ENCODE data around the gene RDX. TPM values are rescaled to one million over a fixed set of nuclear protein-coding genes. Genes with fewer than 3 reads are reported as not detected.

RDX gene
- total RNA-seq, 1 experiment from 2014 or later, result 86.6 TPM

DNA sequence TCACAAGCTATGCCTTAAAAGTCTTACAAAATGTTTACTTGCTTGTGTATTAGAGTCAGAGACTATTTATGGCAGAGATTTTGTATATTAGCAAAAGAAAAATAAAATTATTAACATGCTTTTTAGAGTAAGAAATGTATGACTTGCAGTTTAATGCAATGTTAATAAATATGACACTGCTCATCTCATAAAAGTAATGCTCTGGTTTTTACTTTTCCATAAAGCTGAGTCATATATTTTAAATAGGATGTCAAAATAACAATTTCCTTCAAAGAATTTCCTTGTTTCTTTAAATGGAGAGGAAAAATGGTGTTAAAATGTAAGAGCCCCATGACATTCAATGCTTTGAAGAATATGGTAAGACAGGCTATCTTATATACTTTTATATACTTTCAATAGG lies 16.3 kb upstream of the RDX start:
- Histone ChIP-seq H3K4ac (ENCODE audit: low read depth, low read length) (no peak overlapping the region), H3K79me1 (ENCODE audit: insufficient read depth, low read depth, low read length, poor library complexity, severe bottlenecking) (no peaks in the 10 kb centered on the region), H3K4me2 (ENCODE audit: insufficient read depth, insufficient read length, low read length) (no peak overlapping the region), H2BK20ac (ENCODE audit: low read depth, low read length, poor library complexity, severe bottlenecking) (no peak overlapping the region), H3K56ac (ENCODE audit: insufficient read length, low read depth, low read length) (no peak overlapping the region), H2BK120ac (ENCODE audit: low read depth, low read length, poor library complexity, severe bottlenecking) (no peak overlapping the region), H3K4me1 (ENCODE audit: insufficient read depth, low read length) (no peaks in the 10 kb centered on the region; the same call in 1 of the 2 replicates), H4K20me1 (ENCODE audit: control insufficient read depth, insufficient read depth, insufficient read length) (no peaks in the 10 kb centered on the region), H3K18ac (ENCODE audit: insufficient read length, low read depth, low read length) (no peak overlapping the region), H3K23ac (ENCODE audit: insufficient read length, low read depth, low read length) (no peak overlapping the region), H4K5ac (ENCODE audit: insufficient read length, low read depth, low read length) (no peak overlapping the region), H3K27me3 (ENCODE audit: insufficient read depth, low read length) (no peaks in the 10 kb centered on the region), H3K23me2 (ENCODE audit: insufficient read length, low read depth, low read length, poor library complexity, severe bottlenecking) (no peaks in the 10 kb centered on the region), H3K14ac (ENCODE audit: insufficient read depth, low read length) (no peak overlapping the region), H2AK5ac (ENCODE audit: insufficient read length, low read length) (no peak overlapping the region), H3K9me3 (ENCODE audit: control insufficient read depth, low read depth, low read length) (no peaks in the 10 kb centered on the region), H3T11ph (ENCODE audit: low read length) (no peak overlapping the region), H2BK15ac (ENCODE audit: low read depth, low read length) (no peak overlapping the region), H3K79me2 (ENCODE audit: insufficient read depth, low read length) (no peaks in the 10 kb centered on the region), H4K91ac (ENCODE audit: insufficient read length, low read depth, low read length) (no peak overlapping the region), H2BK12ac (ENCODE audit: insufficient read length, low read depth, low read length) (no peak overlapping the region), H2AFZ (ENCODE audit: low read length) (no peak overlapping the region), H3K9ac (ENCODE audit: extremely low read depth, insufficient read length, low read length) (no peak overlapping the region), H3K27ac (ENCODE audit: insufficient read length, low read depth, low read length) (no peak overlapping the region), H2BK5ac (ENCODE audit: insufficient read length, low read length) (no peak overlapping the region), H4K8ac (replicated peaks; ENCODE audit: insufficient read length, low read depth, low read length) (no peak overlapping the region)
- Mint-ChIP-seq H3K27ac (no peak overlapping the region; a peak in 1 of 7 replicates), H3K36me3 (ENCODE audit: insufficient read depth in 1 of 3, low read depth in 3 of 3) (no peaks in the 10 kb centered on the region), H3K27me3 (ENCODE audit: low read depth) (no peaks in the 10 kb centered on the region), H3K9me3 (no peaks in the 10 kb centered on the region; a peak in 1 of 5 replicates), H3K4me1 (peaks cover 25 to 39% of the 10 kb centered on the region in 2 experiments), H3K4me3 (no peak overlapping the region)
- TF ChIP-seq, protein P1, sequence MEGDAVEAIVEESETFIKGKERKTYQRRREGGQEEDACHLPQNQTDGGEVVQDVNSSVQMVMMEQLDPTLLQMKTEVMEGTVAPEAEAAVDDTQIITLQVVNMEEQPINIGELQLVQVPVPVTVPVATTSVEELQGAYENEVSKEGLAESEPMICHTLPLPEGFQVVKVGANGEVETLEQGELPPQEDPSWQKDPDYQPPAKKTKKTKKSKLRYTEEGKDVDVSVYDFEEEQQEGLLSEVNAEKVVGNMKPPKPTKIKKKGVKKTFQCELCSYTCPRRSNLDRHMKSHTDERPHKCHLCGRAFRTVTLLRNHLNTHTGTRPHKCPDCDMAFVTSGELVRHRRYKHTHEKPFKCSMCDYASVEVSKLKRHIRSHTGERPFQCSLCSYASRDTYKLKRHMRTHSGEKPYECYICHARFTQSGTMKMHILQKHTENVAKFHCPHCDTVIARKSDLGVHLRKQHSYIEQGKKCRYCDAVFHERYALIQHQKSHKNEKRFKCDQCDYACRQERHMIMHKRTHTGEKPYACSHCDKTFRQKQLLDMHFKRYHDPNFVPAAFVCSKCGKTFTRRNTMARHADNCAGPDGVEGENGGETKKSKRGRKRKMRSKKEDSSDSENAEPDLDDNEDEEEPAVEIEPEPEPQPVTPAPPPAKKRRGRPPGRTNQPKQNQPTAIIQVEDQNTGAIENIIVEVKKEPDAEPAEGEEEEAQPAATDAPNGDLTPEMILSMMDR (conservative IDR thresholded peaks at IDR 0.05), result no peak
- DNase-seq, result no peak

Measured in H9 (cell line).